HG02571 (cell line): ENCODE data around the gene SPATS2L.

Experiments
- ATAC-seq: cut with Tn5 transposase; IDR thresholded peaks from one replicate; pipeline ENCODE4 v1.9.1; 2021; ENCODE audit warnings: mild to moderate bottlenecking, moderate library complexity; ENCODE audit not compliant: unreplicated experiment

The SPATS2L gene

GRCh38 chr2:200459101-200459500 is 152.6 kb downstream of the SPATS2L start:
- no peak for ATAC-seq

DNA sequence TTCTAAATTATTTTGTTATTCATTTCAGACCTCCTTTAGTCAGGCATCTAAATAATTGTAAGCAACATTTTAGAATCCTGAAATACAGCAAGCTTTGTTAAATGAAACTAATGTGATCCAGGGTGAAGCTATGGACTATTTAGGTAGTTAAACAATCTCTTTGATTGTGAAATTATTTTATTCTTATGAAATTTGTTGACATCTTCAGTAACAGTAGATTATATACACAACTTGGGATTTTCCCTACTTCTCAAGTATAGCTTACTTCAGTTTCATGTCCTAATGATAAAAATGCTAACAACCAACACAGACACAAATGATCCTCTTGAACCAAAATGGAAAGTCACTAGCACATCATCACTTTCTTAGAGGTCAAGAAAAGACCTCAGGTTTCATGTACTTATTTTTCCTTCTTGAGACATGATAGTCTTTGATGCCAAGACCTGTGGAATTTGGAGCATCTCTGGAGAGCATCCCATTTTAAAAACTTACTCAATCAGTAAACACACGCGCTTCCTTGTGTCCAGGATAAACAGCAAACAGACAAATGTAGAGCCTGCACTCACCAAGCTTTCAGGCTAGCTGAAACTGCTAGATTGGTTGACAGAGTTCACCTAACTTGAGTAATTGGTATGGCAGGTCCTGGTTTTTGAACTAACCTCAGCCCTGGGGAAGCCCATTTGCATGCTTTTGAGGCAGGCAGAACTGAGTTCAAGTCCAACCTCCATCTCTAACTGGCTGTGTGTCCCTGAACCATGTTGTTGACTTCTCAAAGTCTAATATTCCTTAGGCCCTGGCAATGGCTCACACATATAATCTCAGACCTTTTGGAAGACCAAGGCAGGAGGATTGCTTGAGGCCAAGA is 155.6 kb downstream of the SPATS2L start:
- ATAC-seq, result no peak

DNA sequence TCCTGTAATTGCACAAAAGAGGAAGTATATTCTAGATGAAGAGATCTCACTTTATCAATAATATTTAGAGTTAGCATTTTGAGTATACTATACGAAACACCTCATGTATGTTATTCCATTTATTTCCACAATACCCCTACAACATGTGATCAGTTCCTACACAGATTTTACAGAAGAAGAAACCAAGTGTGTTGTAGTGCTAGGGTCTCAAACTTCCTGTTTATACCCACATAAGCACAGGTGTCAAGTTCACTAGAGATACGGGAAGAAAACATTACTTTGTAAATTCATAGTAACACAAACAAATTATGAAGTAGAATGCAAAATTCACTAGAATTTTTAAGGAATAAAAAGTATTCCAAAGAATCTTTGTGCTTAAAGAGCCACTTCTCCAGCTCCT is 157.0 kb downstream of the SPATS2L start:
- no peak for ATAC-seq

GRCh38 chr2:200466425-200467418 is 160.2 kb downstream of the SPATS2L start:
- ATAC-seq, result no peak

DNA sequence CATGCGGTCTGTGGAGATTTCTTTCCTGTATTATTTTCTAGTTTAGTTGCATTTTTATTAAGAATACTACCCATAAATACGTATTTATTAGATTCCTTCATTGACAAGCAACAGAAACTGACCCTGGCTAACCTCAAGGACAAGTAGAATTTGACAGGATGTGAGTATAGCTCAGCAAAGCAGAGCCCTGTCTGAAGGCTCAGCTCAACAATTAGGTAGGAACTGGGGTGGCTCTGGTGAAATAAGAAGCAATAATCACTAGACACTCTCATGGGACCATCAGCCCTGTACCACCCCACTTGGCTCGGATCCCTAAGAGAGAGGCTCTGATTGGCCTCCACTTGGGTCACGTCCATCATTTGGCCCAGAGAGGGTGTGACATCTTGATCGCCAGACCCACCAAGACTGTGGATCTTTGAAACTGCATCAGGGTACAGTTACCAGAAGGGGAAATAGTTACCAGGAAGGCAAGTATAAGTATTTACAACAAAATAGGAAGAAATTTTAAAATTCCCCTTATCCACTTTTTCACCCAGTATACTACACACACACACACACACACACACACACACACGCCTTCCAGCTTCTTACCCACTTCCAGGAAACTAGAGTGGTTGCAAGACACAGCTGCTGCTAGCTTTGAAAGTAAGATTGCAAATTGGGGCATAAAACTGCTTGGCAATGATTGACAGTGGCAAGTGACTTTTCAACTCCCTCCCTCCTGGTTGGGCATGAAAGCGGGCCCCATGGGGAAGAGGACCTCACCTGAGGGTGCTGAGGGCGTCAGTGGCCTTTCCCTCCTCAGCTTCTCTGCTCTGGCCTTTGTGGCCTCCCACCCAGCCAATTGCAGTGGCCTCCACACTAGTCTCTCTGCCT is 161.6 kb downstream of the SPATS2L start:
- ATAC-seq, result no peak

DNA sequence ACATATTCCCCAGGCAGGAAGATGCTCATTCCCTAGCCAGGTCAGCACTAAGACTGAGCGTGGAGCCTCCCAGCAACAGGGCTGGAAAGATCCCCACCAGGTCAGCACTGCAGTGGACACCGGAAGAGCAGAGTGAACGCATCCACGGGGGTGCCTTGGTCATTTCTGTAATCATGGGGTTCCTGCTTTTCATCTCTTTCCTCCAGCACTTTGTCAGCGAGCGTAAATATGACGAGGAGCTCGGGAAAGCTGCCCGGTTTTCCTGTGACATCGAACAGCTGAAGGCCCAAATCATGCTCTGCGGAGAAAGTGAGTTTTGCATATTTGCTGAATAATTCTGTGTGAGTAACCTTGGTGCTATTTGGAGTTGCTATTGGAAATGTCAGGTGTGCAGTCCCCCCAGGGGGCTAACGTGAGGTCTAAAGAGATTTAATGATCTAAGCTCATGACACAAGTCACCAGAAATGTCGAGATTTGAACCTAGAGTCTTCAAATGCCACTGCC is 163.3 kb downstream of the SPATS2L start:
- no peak for ATAC-seq

DNA sequence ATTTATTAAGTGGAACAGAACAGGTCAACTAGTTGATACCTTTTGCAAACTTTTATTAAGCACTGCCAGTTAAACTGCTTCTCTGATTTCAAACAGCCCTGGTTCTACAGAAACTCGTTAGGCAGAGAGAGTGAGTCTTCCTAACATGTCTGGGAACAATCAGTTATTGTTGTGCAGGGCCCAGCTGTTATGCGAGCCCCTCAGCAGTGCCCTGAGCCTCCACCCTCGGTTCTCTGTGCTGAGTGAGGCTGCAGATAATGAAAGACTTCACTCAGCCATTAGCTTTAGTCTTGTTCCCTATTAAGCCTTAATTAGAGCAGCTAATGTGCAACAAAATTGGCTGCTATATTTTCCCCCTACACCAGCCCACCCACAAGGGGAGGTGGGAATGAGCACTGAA is 163.7 kb downstream of the SPATS2L start:
- no peak for ATAC-seq

DNA sequence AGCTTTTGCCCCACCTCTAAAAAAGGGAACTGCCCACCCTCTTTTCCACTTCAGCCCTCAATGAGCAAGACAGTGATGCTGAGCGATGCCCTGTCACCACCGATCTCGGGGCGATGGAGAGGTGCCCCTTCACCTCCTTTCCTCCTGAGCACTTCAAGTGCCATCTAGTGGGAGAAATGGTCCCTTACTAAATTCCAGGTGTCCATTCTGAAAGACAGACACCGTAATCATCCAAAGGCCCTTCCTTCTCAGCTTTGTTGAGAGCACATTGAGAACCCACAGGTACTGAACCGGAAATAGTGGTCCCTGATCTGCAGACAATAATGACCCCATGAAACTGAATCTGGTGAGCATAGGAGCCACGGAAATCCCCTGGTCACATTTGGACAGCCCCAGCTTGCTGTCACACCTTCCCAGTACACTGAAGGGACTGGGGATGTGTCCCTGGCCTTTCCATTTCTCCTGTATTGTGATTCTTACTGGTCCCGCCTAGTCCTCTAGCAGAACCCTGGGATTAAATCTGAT is 164.9 kb downstream of the SPATS2L start:
- peak; percentile 75 for ATAC-seq

DNA sequence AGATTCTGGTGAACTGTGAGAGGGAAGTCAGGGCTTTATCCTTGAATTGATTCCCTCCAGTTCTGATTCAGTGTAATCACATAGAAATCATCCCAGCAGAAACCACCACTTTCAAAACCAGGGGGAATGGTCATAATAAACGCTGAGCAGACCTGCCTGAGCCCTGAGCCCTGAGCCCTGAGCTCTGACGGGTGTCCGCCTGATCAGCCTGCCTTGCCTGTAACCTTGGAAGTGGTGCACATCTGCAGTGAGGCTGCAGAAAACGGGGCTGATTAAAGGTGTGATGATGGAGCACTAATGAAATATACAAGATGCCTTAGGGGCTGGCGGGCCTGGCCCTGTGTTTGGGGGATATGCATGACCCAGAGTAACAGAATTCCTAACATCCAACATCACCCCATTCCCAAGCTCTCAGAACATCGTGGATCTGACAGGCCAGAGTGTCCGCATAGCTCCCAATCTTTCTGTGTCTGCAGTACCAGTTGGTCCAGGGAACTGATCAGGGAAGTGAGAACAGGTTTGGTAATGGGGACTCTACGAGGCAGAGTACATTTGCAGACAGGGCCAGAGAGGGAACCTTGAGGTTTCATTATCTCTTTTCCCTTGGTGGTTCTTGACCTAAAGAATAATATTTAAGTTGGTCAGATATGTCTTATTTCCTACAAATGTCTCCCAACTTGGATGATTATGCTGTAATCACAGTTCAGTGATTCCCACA is 165.6 kb downstream of the SPATS2L start:
- peak; percentile 15 for ATAC-seq

- ATAC-seq, result no peak
These were observed 166.5 kb downstream of the SPATS2L start for GRCh38 chr2:200472853-200473464.

GRCh38 chr2:200475795-200476194 is 169.3 kb downstream of the SPATS2L start:
- ATAC-seq, result no peak

- no peak for ATAC-seq
These were observed 170.3 kb downstream of the SPATS2L start for GRCh38 chr2:200476836-200477235.

DNA sequence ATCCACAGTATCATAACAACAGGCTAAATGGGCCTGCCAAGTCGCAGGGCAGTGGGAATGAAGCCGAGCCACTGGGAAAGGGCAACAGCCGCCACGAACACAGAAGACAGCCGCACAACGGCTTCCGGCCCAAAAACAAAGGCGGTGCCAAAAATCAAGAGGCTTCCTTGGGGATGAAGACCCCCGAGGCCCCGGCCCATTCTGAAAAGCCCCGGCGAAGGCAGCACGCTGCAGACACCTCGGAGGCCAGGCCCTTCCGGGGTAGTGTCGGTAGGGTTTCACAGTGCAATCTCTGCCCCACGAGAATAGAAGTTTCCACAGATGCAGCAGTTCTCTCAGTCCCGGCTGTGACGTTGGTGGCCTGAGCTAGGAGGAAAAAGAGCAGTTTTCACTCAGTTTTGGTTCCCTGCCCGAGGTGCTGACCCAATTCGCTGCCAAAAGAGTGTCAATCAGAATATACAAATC is 171.2 kb downstream of the SPATS2L start:
- no peak for ATAC-seq

GRCh38 chr2:200479692-200480265 is 173.3 kb downstream of the SPATS2L start:
- ATAC-seq, result no peak

DNA sequence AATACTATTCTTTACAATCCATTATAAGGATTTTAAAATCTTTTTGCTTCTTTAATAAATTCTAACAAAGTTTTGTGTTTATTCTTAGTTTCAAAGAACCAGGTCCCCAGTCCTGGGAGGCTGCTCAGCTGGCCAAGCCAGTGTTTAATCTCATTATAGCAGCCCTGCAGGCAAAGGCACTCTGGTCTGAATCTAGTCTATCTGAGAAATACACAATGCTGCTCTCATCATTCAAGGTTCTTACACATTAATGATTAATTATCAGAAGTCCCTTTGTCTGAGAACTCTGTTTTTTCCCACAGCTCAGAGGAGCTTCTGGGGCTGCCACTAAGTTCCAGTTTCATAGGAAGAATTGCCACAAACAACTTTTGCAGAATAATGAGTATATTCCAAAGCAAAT is 175.7 kb downstream of the SPATS2L start:
- ATAC-seq, result no peak

GRCh38 chr2:200483729-200484198 is 177.3 kb downstream of the SPATS2L start:
- no peak for ATAC-seq

DNA sequence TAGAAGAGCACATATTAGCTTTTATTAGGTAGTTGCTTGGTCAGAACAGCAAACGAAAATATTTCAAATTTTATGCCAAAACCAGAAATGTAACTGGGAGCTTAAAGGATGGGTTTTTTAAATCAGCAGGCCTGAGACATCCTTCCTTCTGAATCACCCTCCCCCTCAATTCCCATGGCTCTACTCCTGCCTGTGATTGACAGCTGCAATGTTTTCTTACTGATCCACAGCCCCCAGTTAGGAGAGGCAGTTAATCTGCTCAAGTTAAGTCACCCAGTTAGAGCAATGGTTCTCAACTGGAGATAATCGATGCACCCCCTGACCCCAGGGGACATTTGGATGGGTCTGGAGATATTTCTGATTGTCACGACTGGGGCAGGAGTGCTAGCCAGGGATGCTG is 178.4 kb downstream of the SPATS2L start:
- no peak for ATAC-seq

GRCh38 chr2:200486529-200486928 is 180.0 kb downstream of the SPATS2L start:
- no peak for ATAC-seq

- no peak for ATAC-seq
These were observed 181.7 kb downstream of the SPATS2L start for GRCh38 chr2:200488169-200488568.
